NCI-H2171 (cell line): ENCODE results near the gene GLIPR2.
"Not testable (repeated sequence)": the region's sequence is repeated elsewhere in the genome, so short reads cannot be mapped to it uniquely, and the experiment has no call there.

Experiments used
- DNase-seq: peaks from one replicate; lab custom pipeline; 2025; lab: John Stamatoyannopoulos, UW

Gene GLIPR2

GRCh38 chr9:36136272-36136893, at the start of gene GLIPR2:
GLIPR2 (plus strand) TSS chr9:36136733; CDS start chr9:36136779, 46 bp downstream.
- DNase-seq = peak; percentile 28

GRCh38 chr9:36087054-36087453, 49.5 kb upstream of the GLIPR2 start:
- not testable (repeated sequence) for DNase-seq

GRCh38 chr9:36088020-36088419, 48.5 kb upstream of the GLIPR2 start:
- no peak for DNase-seq

DNA sequence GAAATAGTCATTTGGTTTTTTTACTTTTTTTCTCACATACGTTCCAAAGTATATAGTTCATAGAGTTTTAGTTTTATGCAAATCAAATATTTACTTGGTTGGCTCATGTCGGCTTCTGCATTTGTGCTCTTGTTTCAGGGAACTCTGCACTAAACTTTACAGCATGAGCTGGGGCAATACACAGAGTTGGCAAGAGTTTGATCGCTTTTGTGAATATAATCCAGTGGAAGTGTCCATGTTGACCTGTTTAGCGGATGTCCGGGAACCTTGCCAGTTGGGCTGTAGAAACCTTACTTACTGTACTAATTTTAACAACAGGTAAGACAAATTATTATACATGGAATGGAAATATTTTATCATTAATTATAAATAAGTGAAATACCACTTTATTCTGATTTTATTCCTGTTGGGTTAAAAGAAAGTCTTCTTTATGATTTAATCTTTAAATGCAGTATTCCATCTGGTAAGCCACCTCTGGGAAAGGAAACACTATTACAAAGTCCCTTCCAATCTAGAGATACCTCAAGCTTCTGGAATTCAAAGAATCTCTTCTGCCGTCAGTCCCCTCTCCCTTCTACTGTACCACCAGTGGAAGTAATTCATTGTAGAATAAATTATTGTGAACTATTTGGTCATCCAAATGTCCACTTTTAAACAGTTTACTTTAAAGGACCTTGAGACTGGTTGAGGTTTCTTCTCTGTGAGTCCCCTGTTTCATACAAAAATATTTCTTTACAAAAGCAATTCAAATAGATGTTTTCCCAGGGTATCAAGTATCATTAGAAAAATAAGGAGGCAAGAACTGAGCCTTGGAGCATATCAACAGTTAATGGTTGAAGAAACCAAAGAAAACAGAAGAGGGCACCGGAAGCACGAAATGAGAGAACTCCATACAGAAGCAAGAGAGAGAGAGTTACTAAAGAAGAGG, 45.2 kb upstream of the GLIPR2 start:
- no peak for DNase-seq

- DNase-seq = no peak
Measured at GRCh38 chr9:36092014-36092413, 44.5 kb upstream of the GLIPR2 start.

- no peak for DNase-seq
Measured at GRCh38 chr9:36092509-36093215, 43.9 kb upstream of the GLIPR2 start.

GRCh38 chr9:36093384-36093783, 43.1 kb upstream of the GLIPR2 start:
- DNase-seq = no peak

GRCh38 chr9:36099718-36100117, 36.8 kb upstream of the GLIPR2 start:
- DNase-seq = no peak

DNA sequence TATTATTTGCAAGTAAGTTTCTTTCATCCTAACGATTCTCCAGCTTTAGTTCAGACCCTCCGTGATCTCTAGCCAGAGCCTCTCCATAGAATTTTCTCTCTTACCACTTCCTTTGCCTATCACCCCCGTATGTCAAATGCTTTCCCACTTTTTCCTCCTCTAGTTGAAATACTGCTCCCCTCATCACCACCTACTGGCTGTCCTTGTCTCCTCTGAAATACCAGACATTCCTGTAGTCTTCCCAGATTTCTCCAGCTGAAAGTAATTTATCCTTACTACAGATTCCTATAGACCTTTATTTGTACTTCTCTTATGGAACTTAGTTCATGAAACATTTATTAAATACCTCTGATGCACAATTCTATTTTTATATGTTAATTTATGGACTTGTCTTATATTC, 36.0 kb upstream of the GLIPR2 start:
- no peak for DNase-seq

DNA sequence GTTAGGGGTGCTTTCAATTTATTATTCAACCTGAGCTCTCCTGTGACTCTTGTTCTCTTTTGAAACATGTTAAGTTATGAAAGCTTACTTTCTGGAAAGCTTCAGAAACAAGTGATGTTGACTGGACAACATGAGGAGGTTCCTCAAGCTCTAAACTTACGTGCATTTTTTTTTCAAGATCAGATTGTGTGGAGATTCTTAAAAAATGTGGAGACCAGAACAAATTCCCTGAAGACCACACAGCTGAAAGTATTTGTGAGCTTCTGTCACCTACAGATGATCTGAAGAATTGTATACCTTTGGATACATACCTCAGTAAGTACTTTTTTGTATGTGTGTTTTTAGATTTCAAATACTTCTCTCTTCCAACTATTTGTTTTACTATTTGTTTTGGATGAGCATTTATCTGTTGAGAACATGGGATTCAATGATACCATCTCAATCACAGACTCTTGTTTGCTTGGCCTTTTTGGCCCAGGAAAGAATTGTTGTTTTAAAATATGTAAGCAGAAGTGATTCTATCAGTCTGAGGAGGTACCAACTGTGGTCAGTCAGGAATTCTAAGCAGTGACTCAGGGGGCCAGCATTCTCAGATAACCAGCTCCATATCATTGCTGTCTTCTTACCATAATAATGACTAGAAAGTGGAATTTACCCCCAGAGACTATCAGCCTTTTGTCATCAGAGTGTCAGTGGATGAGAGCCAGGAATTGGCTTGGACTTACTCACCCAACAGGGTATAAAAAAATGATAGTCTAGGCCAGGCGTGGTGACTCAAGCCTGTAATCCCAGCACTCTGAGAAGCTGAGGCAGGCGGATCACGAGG, 34.4 kb upstream of the GLIPR2 start:
- DNase-seq = no peak

- DNase-seq = no peak
Measured at GRCh38 chr9:36102742-36103495, 33.6 kb upstream of the GLIPR2 start.

DNA sequence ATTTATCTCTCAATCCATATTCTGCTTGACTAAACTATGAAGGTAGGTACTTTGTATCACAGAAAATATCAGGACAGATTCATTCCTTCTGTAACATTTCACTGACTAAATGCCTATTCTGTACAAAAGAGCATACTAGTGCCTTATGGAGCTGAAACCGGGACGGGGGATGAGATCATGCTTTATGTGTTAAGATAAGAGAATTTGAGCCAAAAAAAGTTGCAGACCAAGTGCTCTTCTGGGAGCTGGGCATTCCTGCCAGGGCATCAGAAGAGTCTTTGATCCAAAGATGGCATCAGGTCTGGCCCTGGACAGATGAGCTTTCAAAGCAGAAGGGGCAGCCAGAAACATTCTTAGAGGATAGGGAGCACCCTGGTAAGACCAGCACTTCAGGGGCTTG, 27.5 kb upstream of the GLIPR2 start:
- no peak for DNase-seq

- no peak for DNase-seq
Measured at GRCh38 chr9:36110434-36110833, 26.1 kb upstream of the GLIPR2 start.

GRCh38 chr9:36112516-36112915, 24.0 kb upstream of the GLIPR2 start:
- DNase-seq = no peak

- DNase-seq = no peak
Measured at GRCh38 chr9:36113999-36114398, 22.5 kb upstream of the GLIPR2 start.

- DNase-seq = no peak
Measured at GRCh38 chr9:36116593-36116992, 19.9 kb upstream of the GLIPR2 start.

- no peak for DNase-seq
Measured at GRCh38 chr9:36118201-36118600, 18.3 kb upstream of the GLIPR2 start.

DNA sequence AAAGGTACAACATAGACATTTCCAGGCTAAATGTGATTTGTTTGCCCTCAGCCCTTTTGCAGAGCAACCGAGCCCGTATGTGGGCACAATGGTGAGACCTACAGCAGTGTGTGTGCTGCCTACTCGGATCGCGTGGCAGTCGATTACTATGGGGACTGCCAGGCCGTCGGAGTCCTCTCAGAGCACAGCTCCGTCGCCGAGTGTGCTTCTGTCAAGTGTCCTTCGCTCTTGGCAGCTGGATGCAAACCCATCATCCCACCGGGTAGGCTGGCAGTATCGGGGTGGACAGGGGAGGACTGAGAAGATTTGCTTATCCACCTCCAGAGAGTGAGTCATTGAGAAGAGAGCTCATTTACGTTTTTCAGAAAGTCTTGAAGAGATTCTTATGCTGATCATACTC, 17.8 kb upstream of the GLIPR2 start:
- no peak for DNase-seq

GRCh38 chr9:36119476-36119875, 17.1 kb upstream of the GLIPR2 start:
- no peak for DNase-seq

DNA sequence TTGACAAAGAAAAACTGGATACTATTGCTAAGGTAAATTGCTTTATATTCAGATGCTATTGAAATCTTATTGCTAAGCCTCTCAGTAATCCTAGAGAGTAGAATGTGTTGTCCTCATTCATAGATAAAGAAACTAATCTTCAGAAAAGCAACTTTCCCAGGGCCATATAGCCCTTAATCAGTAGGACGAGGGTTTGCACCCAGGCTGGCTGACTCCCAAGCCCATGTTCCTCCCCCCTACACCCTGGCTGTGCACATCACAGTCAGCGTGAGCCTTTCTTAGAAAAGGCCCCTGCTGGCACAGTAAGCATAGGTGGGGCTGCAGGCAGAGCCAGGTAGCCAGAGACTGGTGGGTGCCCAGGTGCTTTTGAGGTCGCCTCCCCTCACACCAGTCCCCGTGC, 15.8 kb upstream of the GLIPR2 start:
- DNase-seq = no peak

GRCh38 chr9:36121971-36122370, 14.6 kb upstream of the GLIPR2 start:
- no peak for DNase-seq
